ENCODE measurements around the gene LPIN1.

LPIN1 gene, protein sequence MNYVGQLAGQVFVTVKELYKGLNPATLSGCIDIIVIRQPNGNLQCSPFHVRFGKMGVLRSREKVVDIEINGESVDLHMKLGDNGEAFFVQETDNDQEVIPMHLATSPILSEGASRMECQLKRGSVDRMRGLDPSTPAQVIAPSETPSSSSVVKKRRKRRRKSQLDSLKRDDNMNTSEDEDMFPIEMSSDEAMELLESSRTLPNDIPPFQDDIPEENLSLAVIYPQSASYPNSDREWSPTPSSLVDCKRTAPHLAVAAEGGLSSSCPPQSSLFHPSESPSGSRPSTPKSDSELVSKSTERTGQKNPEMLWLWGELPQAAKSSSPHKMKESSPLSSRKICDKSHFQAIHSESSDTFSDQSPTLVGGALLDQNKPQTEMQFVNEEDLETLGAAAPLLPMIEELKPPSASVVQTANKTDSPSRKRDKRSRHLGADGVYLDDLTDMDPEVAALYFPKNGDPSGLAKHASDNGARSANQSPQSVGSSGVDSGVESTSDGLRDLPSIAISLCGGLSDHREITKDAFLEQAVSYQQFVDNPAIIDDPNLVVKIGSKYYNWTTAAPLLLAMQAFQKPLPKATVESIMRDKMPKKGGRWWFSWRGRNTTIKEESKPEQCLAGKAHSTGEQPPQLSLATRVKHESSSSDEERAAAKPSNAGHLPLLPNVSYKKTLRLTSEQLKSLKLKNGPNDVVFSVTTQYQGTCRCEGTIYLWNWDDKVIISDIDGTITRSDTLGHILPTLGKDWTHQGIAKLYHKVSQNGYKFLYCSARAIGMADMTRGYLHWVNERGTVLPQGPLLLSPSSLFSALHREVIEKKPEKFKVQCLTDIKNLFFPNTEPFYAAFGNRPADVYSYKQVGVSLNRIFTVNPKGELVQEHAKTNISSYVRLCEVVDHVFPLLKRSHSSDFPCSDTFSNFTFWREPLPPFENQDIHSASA

GRCh38 chr2:11746376-11746806 is at the start of gene LPIN1:
Gene LPIN1 (plus strand): TSS chr2:11746632. CDS start chr2:11765542, 18,910 bp downstream.
- H3K27me3 ChIP-seq (ENCODE audit: control insufficient read depth, insufficient read depth, low read length), result no peaks in the 10 kb centered on the region
- H3K4me3 ChIP-seq (ENCODE audit: low read length), result peak within 1 kb of the TSS; percentile 54; the same call in 1 of the 2 replicates
- WGBS (ENCODE audit: insufficient coverage, insufficient read length), result no CpG with 5 or more reads among the region's 49 CpGs
- no peaks in the 10 kb centered on the region for H3K36me3 ChIP-seq (ENCODE audit: control insufficient read depth, insufficient read depth, low read length)
- H3K27ac ChIP-seq (ENCODE audit: low read length), result no peak within 1 kb of the TSS
- H3K9me3 ChIP-seq (ENCODE audit: control insufficient read depth, insufficient read depth, low read length), result no peaks in the 10 kb centered on the region
- peaks cover 12% of the 10 kb centered on the region; the same call in 1 of the 2 replicates for H3K4me1 ChIP-seq (ENCODE audit: control insufficient read depth, insufficient read depth, low read length)
- no peak for DNase-seq (ENCODE audit: low read depth, low spot score)

DNA sequence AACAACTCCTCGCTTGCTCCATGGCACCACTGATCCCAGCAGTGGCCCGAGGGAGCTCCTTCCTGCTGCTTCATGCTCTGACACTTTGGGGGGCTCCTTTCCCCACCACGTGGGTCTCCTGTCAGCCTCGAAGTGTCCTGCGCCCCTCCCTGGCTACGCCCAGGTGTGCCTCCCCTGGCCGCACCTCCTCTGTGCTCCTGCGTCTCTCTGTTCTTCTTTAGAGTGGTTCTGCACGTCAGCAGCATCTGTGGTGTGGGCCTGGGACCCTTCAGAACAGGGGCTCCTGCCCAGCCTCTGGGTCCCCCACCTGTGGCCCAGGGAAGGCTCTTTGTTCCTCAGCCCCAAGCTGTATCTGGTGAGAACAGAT is 49.7 kb upstream of the LPIN1 start:
- no CpG with 5 or more reads among the region's 9 CpGs for WGBS (ENCODE audit: insufficient coverage, insufficient read length)
- H3K9me3 ChIP-seq (ENCODE audit: control insufficient read depth, insufficient read depth, low read length), result no peaks in the 10 kb centered on the region
- H3K36me3 ChIP-seq (ENCODE audit: control insufficient read depth, insufficient read depth, low read length), result no peaks in the 10 kb centered on the region
- no peak overlapping the region for H3K27ac ChIP-seq (ENCODE audit: low read length)
- H3K4me1 ChIP-seq (ENCODE audit: control insufficient read depth, insufficient read depth, low read length), result no peaks in the 10 kb centered on the region
- H3K27me3 ChIP-seq (ENCODE audit: control insufficient read depth, insufficient read depth, low read length), result no peaks in the 10 kb centered on the region
- H3K4me3 ChIP-seq (ENCODE audit: low read length), result no peak overlapping the region
- DNase-seq (ENCODE audit: low read depth, low spot score), result no peak

DNA sequence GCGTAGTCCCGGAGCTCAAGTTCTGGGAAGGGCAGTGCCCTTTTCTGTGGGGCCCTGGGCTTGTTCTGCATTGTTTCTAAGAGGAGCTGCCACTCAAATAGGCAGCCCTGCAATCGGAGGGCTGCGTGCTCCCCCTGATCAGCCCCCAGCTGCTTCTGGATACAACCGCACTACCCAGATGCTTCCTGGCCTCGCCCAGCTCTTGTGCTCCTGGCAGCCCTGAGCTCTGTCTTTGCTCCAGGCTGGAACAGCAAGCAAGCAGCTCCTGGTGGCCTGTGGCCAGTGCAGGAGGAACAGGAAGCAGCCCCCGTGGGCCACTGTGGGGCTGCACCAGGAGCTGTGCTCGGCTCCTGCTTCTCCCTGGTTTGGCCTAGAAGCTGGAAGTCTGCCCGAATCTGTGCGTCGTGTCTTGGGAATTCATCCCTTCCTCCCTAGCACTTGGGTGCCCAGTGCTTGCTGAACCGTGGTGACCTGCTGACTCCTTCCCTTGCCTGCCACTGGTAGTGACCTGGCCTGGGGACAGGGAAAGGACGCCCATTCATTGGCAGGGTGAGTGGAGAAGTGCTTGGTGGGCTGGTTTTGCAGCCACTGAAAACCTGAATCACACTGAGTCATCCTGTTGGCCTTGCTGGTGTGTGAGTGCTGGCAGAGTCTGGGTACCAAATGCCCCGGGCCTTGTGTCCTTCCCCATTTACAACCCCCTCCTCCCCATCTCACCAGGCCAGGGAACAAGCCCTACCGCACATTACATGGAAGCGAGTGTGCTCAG is 49.1 kb upstream of the LPIN1 start:
- H3K4me1 ChIP-seq (ENCODE audit: control insufficient read depth, insufficient read depth, low read length), result no peaks in the 10 kb centered on the region
- H3K36me3 ChIP-seq (ENCODE audit: control insufficient read depth, insufficient read depth, low read length), result no peaks in the 10 kb centered on the region
- no peak overlapping the region for H3K27ac ChIP-seq (ENCODE audit: low read length)
- no peak for DNase-seq (ENCODE audit: low read depth, low spot score)
- no CpG with 5 or more reads among the region's 16 CpGs for WGBS (ENCODE audit: insufficient coverage, insufficient read length)
- no peak overlapping the region for H3K4me3 ChIP-seq (ENCODE audit: low read length)
- no peaks in the 10 kb centered on the region for H3K27me3 ChIP-seq (ENCODE audit: control insufficient read depth, insufficient read depth, low read length)
- no peaks in the 10 kb centered on the region for H3K9me3 ChIP-seq (ENCODE audit: control insufficient read depth, insufficient read depth, low read length)

DNA sequence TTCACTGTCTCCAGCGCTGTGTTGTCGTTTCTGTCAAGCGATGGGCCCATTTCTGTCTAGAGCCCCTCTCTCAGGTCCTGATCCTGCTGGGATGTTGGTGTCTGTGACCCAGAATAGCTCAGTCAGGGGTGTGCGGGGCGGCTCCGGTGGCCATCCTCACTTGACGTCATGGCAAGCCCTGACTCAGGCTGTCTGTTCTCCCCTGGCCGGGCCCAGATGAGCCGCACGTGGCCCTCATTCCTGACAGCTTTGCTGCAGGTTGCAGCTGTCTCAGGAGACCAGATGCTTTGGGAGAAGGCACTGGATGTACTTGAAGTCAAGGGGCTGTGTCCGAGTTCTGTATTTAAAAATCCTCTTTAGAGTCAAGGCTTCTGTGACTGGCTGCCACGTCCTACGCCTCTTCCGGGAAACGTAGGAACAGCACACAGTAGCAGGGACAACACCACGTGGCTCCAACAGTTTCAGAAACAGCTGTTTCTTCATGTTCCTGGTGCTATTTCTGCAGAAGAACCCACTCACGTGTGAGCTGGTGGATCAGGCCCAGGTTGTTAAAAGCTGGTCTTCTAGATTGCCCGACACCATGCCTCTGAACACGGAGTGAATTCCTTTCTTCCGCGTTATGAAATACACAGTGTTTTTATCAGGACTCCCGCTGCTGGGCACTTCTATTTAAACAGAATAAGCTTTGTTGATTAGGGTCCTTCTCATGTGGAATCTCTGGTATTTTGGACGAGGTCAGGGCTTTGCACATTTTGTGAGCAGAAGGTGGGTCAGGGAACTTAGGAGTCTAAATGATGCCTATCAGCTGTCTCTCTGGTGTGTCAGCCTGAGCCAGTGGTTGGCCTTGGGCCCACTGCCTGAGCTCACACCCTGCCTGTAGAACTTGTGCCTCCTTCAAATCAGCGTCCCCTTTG is 48.2 kb upstream of the LPIN1 start:
- no peaks in the 10 kb centered on the region for H3K36me3 ChIP-seq (ENCODE audit: control insufficient read depth, insufficient read depth, low read length)
- DNase-seq (ENCODE audit: low read depth, low spot score), result no peak
- no peaks in the 10 kb centered on the region for H3K27me3 ChIP-seq (ENCODE audit: control insufficient read depth, insufficient read depth, low read length)
- H3K4me1 ChIP-seq (ENCODE audit: control insufficient read depth, insufficient read depth, low read length), result no peaks in the 10 kb centered on the region
- no peak overlapping the region for H3K4me3 ChIP-seq (ENCODE audit: low read length)
- no peaks in the 10 kb centered on the region for H3K9me3 ChIP-seq (ENCODE audit: control insufficient read depth, insufficient read depth, low read length)
- WGBS (ENCODE audit: insufficient coverage, insufficient read length), result no CpG with 5 or more reads among the region's 24 CpGs
- no peak overlapping the region for H3K27ac ChIP-seq (ENCODE audit: low read length)

DNA sequence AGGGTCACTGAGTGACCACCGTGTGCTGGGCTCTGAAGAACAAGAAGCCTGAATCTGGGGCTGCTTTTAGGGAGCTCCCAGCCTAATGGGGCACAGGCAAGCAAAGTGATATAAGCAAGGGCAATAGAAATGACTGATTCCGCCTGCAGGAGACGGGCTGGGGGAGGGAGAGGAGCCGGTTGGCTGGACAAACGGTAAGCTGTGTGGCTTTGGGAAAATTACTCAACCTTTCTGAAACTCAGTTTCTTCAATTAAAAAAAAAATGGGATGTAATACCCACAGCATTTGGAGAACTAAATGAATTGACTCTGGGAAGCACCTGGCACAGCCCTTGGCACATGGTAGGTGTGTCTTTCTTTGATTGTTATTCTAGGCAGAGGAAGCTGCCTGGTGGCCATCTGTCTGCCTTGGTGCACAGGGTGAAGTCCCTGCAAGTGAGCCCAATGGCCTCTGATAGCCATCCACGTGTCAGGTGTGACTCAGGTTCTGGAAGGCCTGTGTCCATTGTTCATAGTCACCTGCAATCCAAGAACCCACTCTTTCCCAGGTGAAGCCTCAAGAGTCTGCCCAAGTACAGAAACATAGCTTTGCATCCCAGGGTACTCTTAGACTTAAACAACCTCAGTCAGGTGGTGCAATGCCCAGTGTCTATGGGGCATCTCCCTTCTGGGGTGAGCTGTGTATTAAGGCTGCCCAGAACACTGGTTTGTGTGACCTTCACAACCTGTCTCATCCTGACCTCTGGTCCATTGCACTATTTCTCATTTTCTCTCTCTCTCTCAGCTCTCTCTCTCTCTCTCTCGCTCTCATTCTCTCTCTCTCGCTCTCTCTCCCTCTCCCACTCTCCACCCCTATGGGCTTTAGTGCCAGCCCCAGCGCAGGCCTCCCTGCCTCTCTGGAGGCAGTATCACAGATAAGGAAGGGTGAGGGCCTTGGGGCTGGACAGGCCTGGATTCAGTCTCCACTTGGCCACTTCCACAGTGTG is 46.5 kb upstream of the LPIN1 start:
- H3K36me3 ChIP-seq (ENCODE audit: control insufficient read depth, insufficient read depth, low read length), result no peaks in the 10 kb centered on the region
- no CpG with 5 or more reads among the region's 9 CpGs for WGBS (ENCODE audit: insufficient coverage, insufficient read length)
- H3K4me1 ChIP-seq (ENCODE audit: control insufficient read depth, insufficient read depth, low read length), result no peaks in the 10 kb centered on the region
- H3K27me3 ChIP-seq (ENCODE audit: control insufficient read depth, insufficient read depth, low read length), result no peaks in the 10 kb centered on the region
- no peak overlapping the region for H3K4me3 ChIP-seq (ENCODE audit: low read length)
- H3K27ac ChIP-seq (ENCODE audit: low read length), result no peak overlapping the region
- no peaks in the 10 kb centered on the region for H3K9me3 ChIP-seq (ENCODE audit: control insufficient read depth, insufficient read depth, low read length)
- DNase-seq (ENCODE audit: low read depth, low spot score), result no peak

GRCh38 chr2:11701206-11701605 is 45.2 kb upstream of the LPIN1 start:
- DNase-seq (ENCODE audit: low read depth, low spot score), result no peak
- Histone ChIP-seq H3K36me3 (ENCODE audit: control insufficient read depth, insufficient read depth, low read length) (no peaks in the 10 kb centered on the region), H3K27ac (ENCODE audit: low read length) (no peak overlapping the region), H3K4me1 (ENCODE audit: control insufficient read depth, insufficient read depth, low read length) (no peaks in the 10 kb centered on the region), H3K4me3 (ENCODE audit: low read length) (no peak overlapping the region), H3K27me3 (ENCODE audit: control insufficient read depth, insufficient read depth, low read length) (no peaks in the 10 kb centered on the region), H3K9me3 (ENCODE audit: control insufficient read depth, insufficient read depth, low read length) (no peaks in the 10 kb centered on the region)
- WGBS (ENCODE audit: insufficient coverage, insufficient read length), result no CpG with 5 or more reads among the region's 5 CpGs

GRCh38 chr2:11701751-11702301 is 44.6 kb upstream of the LPIN1 start:
- H3K27me3 ChIP-seq (ENCODE audit: control insufficient read depth, insufficient read depth, low read length), result no peaks in the 10 kb centered on the region
- no peaks in the 10 kb centered on the region for H3K4me1 ChIP-seq (ENCODE audit: control insufficient read depth, insufficient read depth, low read length)
- no peak overlapping the region for H3K4me3 ChIP-seq (ENCODE audit: low read length)
- WGBS (ENCODE audit: insufficient coverage, insufficient read length), result no CpG with 5 or more reads among the region's 14 CpGs
- no peak overlapping the region for H3K27ac ChIP-seq (ENCODE audit: low read length)
- H3K9me3 ChIP-seq (ENCODE audit: control insufficient read depth, insufficient read depth, low read length), result no peaks in the 10 kb centered on the region
- no peaks in the 10 kb centered on the region for H3K36me3 ChIP-seq (ENCODE audit: control insufficient read depth, insufficient read depth, low read length)
- DNase-seq (ENCODE audit: low read depth, low spot score), result no peak

DNA sequence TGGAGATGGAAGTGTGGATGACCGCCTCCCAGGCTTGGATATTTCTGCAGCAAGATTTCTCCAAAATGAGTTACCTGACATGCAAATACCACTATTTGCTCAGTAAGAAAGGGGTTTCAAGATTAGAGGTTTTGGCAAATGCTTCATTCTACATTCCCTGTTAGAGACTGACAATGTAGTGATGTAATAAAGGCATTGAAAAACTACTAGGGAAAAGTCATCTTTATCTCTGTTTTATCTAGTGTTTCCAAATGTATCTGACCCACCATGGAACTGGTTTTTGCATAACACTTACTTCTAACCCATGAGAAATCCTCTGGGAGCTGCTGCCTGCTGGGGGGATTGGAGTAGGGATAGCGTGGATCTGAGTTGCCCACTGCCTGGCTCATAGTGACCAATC is 43.5 kb upstream of the LPIN1 start:
- Histone ChIP-seq H3K4me1 (ENCODE audit: control insufficient read depth, insufficient read depth, low read length) (no peaks in the 10 kb centered on the region), H3K9me3 (ENCODE audit: control insufficient read depth, insufficient read depth, low read length) (no peaks in the 10 kb centered on the region), H3K27me3 (ENCODE audit: control insufficient read depth, insufficient read depth, low read length) (no peaks in the 10 kb centered on the region), H3K4me3 (ENCODE audit: low read length) (no peak overlapping the region), H3K36me3 (ENCODE audit: control insufficient read depth, insufficient read depth, low read length) (no peaks in the 10 kb centered on the region), H3K27ac (ENCODE audit: low read length) (no peak overlapping the region)
- no CpG with 5 or more reads among the region's 2 CpGs for WGBS (ENCODE audit: insufficient coverage, insufficient read length)
- no peak for DNase-seq (ENCODE audit: low read depth, low spot score)

Measured in iPS DF 6.9 (cell line).